Osteocyte (in vitro differentiated cells): ENCODE data around the gene MRPL4. TPM values are rescaled to one million over a fixed set of nuclear protein-coding genes. Genes with fewer than 3 reads are reported as not detected.

ENCODE experiments used
- DNase-seq: peaks from one replicate; pipeline ENCODE4 v3.0.0; 2021; ENCODE audit warnings: mixed read lengths; ENCODE audit not compliant: unreplicated experiment; ENCODE audit errors: extremely low spot score
- H3K27ac Mint-ChIP-seq: one replicate; pipeline ENCODE4 v1.8.0; 2021; ENCODE audit warnings: mild to moderate bottlenecking, mixed read lengths; ENCODE audit not compliant: unreplicated experiment
- H3K27me3 Mint-ChIP-seq: one replicate; pipeline ENCODE4 v1.8.0; 2021; ENCODE audit warnings: mixed read lengths; ENCODE audit not compliant: unreplicated experiment
- H3K36me3 Mint-ChIP-seq: one replicate; pipeline ENCODE4 v1.8.0; 2021; ENCODE audit warnings: mixed read lengths; ENCODE audit not compliant: unreplicated experiment
- H3K4me1 Mint-ChIP-seq: one replicate; pipeline ENCODE4 v1.8.0; 2021; ENCODE audit warnings: mixed read lengths; ENCODE audit not compliant: unreplicated experiment
- H3K4me3 Mint-ChIP-seq: one replicate; pipeline ENCODE4 v1.8.0; 2021; ENCODE audit warnings: mild to moderate bottlenecking, moderate library complexity, mixed read lengths; ENCODE audit not compliant: unreplicated experiment
- H3K9me3 Mint-ChIP-seq: one replicate; pipeline ENCODE4 v1.8.0; 2021; ENCODE audit warnings: mixed read lengths; ENCODE audit not compliant: unreplicated experiment
- total RNA-seq: library from RNA; stranded (reverse); gene quantifications from 2 replicates; pipeline ENCODE4 v1.2.1, GENCODE V29; 2021
- TF ChIP-seq, protein P1 (sequence below): fragments of 200-600 bp; sonication (generic); IDR thresholded peaks from 2 replicates; pipeline ENCODE4 v1.5.0; 2021; ENCODE audit warnings: antibody characterized with exemption, mild to moderate bottlenecking, moderate library complexity

MRPL4 gene
- total RNA-seq, 1 donor from 2014 or later, result 57.0 TPM

DNA sequence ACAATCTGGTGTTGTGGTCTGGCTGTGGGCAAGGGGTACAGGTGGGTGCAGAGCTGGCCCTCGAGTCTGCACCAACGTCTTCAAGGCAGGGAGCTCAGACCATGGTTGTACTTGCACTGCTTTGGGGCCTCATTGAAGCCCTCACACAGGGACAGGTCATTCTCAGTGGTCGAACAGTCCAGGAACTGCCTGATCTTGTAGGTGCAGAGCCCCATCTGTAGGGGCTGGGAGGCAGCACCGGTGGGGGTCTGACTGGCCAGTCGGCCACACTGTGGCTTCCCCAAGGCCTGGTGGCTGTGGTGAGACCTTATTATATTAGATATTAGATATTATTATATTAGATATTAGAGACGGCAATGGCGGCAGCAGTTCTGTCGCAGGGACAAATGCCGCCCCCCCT is 34.9 kb upstream of the MRPL4 start:
- no peaks in the 10 kb centered on the region for H3K27me3 Mint-ChIP-seq
- no peak overlapping the region for H3K27ac Mint-ChIP-seq
- no peaks in the 10 kb centered on the region for H3K9me3 Mint-ChIP-seq
- no peaks in the 10 kb centered on the region for H3K4me1 Mint-ChIP-seq
- no peaks in the 10 kb centered on the region for H3K36me3 Mint-ChIP-seq
- no peak for DNase-seq
- TF ChIP-seq, protein P1, sequence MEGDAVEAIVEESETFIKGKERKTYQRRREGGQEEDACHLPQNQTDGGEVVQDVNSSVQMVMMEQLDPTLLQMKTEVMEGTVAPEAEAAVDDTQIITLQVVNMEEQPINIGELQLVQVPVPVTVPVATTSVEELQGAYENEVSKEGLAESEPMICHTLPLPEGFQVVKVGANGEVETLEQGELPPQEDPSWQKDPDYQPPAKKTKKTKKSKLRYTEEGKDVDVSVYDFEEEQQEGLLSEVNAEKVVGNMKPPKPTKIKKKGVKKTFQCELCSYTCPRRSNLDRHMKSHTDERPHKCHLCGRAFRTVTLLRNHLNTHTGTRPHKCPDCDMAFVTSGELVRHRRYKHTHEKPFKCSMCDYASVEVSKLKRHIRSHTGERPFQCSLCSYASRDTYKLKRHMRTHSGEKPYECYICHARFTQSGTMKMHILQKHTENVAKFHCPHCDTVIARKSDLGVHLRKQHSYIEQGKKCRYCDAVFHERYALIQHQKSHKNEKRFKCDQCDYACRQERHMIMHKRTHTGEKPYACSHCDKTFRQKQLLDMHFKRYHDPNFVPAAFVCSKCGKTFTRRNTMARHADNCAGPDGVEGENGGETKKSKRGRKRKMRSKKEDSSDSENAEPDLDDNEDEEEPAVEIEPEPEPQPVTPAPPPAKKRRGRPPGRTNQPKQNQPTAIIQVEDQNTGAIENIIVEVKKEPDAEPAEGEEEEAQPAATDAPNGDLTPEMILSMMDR, result no peak
- no peak overlapping the region for H3K4me3 Mint-ChIP-seq

DNA sequence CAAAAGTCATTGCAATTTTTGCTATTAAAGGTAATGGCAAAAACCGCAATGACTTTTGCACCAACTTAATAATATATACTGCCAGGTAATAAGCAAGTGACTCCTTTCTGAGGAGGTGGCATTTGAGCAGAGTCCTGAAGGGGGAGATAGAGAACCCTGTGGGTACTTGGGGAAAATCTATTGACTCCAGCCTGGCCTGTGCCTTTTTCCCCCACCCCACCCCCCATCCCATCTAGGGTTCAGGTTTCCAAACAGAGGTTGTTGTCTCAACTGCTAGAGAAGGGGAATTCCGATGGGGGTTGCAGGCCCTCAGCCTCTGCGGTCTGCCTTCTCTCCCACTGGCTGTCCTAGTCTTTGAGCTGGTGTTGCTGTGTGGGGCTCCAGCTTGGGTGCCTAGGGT is 32.3 kb upstream of the MRPL4 start:
- H3K4me3 Mint-ChIP-seq, result no peak overlapping the region
- peaks cover under 1% of the 10 kb centered on the region for H3K4me1 Mint-ChIP-seq
- peaks cover 6% of the 10 kb centered on the region for H3K36me3 Mint-ChIP-seq
- H3K27ac Mint-ChIP-seq, result no peak overlapping the region
- TF ChIP-seq, protein P1, result peak; percentile 41
- no peaks in the 10 kb centered on the region for H3K27me3 Mint-ChIP-seq
- H3K9me3 Mint-ChIP-seq, result no peaks in the 10 kb centered on the region
- DNase-seq, result no peak

DNA sequence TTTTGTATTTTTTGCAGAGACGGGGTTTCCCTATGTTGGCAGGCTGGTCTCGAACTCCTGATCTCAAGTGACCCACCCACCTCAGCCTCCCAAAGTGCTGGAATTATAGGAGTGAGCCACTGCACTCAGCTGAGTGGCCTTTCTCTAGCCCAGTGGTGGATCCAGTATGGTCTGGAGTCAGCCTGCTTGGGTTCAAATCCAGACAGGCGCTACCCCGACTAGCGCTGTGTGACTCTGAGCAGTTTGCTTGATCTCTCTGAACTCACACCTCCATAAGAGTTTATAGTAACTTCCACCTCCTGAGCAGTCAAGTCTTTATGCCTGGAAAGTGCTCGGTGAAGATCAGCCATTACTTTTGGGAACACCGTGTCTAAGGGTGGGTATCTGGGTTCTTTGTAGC is 31.3 kb upstream of the MRPL4 start:
- H3K4me1 Mint-ChIP-seq, result peaks cover 5% of the 10 kb centered on the region
- no peaks in the 10 kb centered on the region for H3K27me3 Mint-ChIP-seq
- TF ChIP-seq, protein P1, result no peak
- peaks cover 8% of the 10 kb centered on the region for H3K36me3 Mint-ChIP-seq
- no peaks in the 10 kb centered on the region for H3K9me3 Mint-ChIP-seq
- DNase-seq, result no peak
- H3K27ac Mint-ChIP-seq, result no peak overlapping the region
- no peak overlapping the region for H3K4me3 Mint-ChIP-seq

DNA sequence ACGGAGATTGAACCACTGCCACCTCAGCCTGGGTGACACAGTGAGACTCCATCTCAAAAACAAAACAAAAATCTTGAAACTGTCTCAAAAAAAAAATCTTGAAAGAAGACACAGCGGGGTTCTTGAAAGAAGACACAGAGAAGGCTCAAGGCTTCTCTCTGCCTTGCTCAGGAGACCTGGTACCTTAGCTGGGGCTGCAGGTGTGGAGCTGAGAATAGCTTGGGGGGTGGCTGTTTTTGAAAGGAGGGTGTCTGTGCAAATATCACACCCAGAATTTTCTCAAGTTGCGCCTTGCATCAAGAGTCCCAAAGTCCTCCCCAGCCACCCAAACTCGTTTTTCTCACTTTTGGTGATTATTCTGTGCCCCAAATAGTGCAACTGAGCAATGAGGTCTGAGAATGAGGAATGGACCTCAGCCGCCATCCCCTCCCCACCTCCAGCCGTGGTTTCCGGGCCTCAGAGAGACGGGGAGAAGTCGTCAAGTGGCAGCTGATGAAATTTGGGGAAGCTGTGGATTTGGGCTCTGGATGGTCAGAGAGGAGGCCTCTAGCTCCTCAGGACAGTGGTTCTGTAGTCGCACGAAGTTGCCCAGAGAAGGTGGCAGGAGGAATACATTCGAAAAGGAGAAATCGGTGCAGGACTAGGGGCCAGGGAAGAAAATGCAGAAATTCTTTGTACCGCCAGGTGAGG is 29.7 kb upstream of the MRPL4 start:
- Mint-ChIP-seq H3K36me3 (peaks cover 8% of the 10 kb centered on the region), H3K27me3 (no peaks in the 10 kb centered on the region), H3K27ac (no peak overlapping the region), H3K4me3 (no peak overlapping the region), H3K4me1 (peaks cover 17% of the 10 kb centered on the region), H3K9me3 (no peaks in the 10 kb centered on the region)
- TF ChIP-seq, protein P1, result no peak
- no peak for DNase-seq

DNA sequence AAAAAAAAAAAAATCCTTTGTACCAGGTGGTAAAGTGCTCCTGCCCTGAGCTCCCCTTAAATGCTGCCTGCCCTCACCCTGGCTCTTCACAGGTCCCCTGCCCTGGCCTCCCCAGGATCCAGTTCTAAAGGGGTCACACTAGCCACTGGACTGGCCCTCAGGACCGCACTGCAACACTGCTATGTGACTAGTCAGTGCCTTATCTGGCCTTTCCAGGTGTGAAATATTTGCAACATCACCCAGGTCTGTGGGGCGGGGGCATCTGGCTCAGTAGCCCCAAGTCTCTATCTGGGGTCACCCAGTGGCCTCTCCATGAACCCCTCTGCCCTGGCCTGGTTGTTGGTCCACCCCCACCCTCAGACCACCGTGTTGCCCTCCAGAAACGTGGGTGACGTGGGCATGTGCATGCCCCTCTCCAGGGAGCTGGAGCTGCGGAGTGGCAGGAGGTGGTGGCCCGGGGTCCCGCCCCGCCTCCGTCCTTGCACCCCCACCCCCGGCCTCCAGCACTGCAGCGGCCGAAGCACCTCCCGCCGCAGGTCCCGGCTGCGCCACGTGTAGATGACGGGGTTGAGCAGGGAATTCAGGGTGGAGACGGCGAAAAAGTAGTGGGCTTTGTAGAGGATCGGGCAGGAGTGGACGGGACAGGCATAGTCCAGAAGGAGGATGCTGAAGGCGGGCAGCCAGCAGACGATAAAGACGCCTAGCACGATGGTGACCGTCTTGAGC is 28.4 kb upstream of the MRPL4 start:
- TF ChIP-seq, protein P1, result no peak
- no peaks in the 10 kb centered on the region for H3K9me3 Mint-ChIP-seq
- no peak overlapping the region for H3K4me3 Mint-ChIP-seq
- peaks cover 8% of the 10 kb centered on the region for H3K36me3 Mint-ChIP-seq
- peaks cover 19% of the 10 kb centered on the region for H3K4me1 Mint-ChIP-seq
- no peaks in the 10 kb centered on the region for H3K27me3 Mint-ChIP-seq
- DNase-seq, result no peak
- H3K27ac Mint-ChIP-seq, result no peak overlapping the region
